H1 (cell line): ENCODE data around the gene CEP120. TPM values are rescaled to one million over a fixed set of nuclear protein-coding genes. Genes with fewer than 3 reads are reported as not detected.

Source experiments
- CTCF ChIA-PET: fragments of 300-600 bp; sonication (Branson Sonifier 250); formaldehyde crosslinking; loops from one replicate; lab custom pipeline; 2021; ENCODE audit not compliant: partially characterized antibody; lab: Charles Lee
- POLR2A ChIA-PET: fragments of 300-600 bp; sonication (Branson Sonifier 250); formaldehyde crosslinking; loops from one replicate; lab custom pipeline; 2021; ENCODE audit warnings: inconsistent platforms; ENCODE audit not compliant: partially characterized antibody; lab: Charles Lee
- DNase-seq, 2 experiments: peaks; one replicate each; pipeline versions ENCODE4 v3.0.0 to v3.0.0-alpha.2; 2010 to 2022; ENCODE audit warnings: low spot score in 2 of 2, low read depth in 1 of 2, mixed read lengths in 1 of 2
- FAIRE-seq: peaks from 2 replicates; lab custom pipeline; 2011; peaks lifted over from hg19 to GRCh38; lab: Jason Lieb, UNC
- H2AFZ ChIP-seq: 2 replicates; pipeline ENCODE4 v1.8.1; 2012; ENCODE audit warnings: low read length, inconsistent platforms
- H2AK5ac ChIP-seq: 2 replicates; pipeline ENCODE4 v1.6.1; 2013; ENCODE audit warnings: low read depth, low read length
- H2BK120ac ChIP-seq: replicated peaks from 2 replicates; pipeline ENCODE3; 2013; ENCODE audit warnings: low read depth, low read length, inconsistent platforms
- H2BK12ac ChIP-seq: 2 replicates; pipeline ENCODE4 v1.6.1; 2013; ENCODE audit warnings: low read depth, low read length
- H2BK15ac ChIP-seq: 2 replicates; pipeline ENCODE4 v1.6.1; 2013; ENCODE audit warnings: low read length
- H2BK20ac ChIP-seq: 2 replicates; pipeline ENCODE4 v1.6.1; 2013; ENCODE audit warnings: low read length
- H2BK5ac ChIP-seq: 2 replicates; pipeline ENCODE4 v1.6.1; 2013; ENCODE audit warnings: low read depth, low read length
- H3K14ac ChIP-seq: 2 replicates; pipeline ENCODE4 v1.6.1; 2013; ENCODE audit warnings: inconsistent platforms; ENCODE audit not compliant: insufficient read length
- H3K18ac ChIP-seq: 2 replicates; pipeline ENCODE4 v1.6.1; 2013; ENCODE audit warnings: low read length; ENCODE audit errors: extremely low read depth
- H3K23ac ChIP-seq: 2 replicates; pipeline ENCODE4 v1.6.1; 2013; ENCODE audit warnings: inconsistent platforms; ENCODE audit not compliant: insufficient read length
- H3K23me2 ChIP-seq: 2 replicates; pipeline ENCODE4 v1.6.1; 2013; ENCODE audit warnings: low read depth, low read length
- H3K27ac ChIP-seq: 2 replicates; pipeline ENCODE4 v1.6.1; 2011; ENCODE audit warnings: low read depth, low read length, inconsistent platforms
- H3K27me3 ChIP-seq, 4 experiments: replicated peaks in 1 of 4; 1 replicate in 1 of 4; 2 replicates in 3 of 4; pipeline versions ENCODE4 v1.6.1 to v1.8.1; 2011 to 2013; ENCODE audit warnings: low read length in 3 of 4, mild to moderate bottlenecking in 3 of 4, inconsistent platforms in 2 of 4, mixed read lengths in 2 of 4, moderate library complexity in 1 of 4; ENCODE audit not compliant: control insufficient read depth in 3 of 4, insufficient read depth in 3 of 4; ENCODE audit errors: extremely low read depth in 1 of 4
- H3K36me3 ChIP-seq, 4 experiments: 2 replicates each; pipeline versions ENCODE4 v1.6.1 to v1.8.1; 2011 to 2013; ENCODE audit warnings: mild to moderate bottlenecking in 4 of 4, low read length in 3 of 4, moderate library complexity in 2 of 4, control low read depth in 1 of 4, inconsistent platforms in 1 of 4; ENCODE audit not compliant: insufficient read depth in 4 of 4, control insufficient read depth in 2 of 4
- H3K4ac ChIP-seq: replicated peaks from 2 replicates; pipeline ENCODE3; 2013; ENCODE audit warnings: low read length, low read depth, mixed read lengths, inconsistent platforms; ENCODE audit not compliant: insufficient read length
- H3K4me1 ChIP-seq, 4 experiments: replicated peaks in 1 of 4; 1 replicate in 1 of 4; 2 replicates in 3 of 4; pipeline versions ENCODE4 v1.6.1 to v1.8.1; 2011 to 2013; ENCODE audit warnings: low read length in 3 of 4, inconsistent platforms in 2 of 4, mixed read lengths in 1 of 4; ENCODE audit not compliant: insufficient read depth in 4 of 4, control insufficient read depth in 3 of 4
- H3K4me2 ChIP-seq, 2 experiments: 2 replicates each; pipeline versions ENCODE4 v1.6.1 to v1.8.1; 2011 to 2013; ENCODE audit warnings: low read depth in 2 of 2, low read length in 2 of 2, control low read depth in 1 of 2, inconsistent platforms in 1 of 2, mild to moderate bottlenecking in 1 of 2; ENCODE audit not compliant: insufficient read depth in 1 of 2
- H3K4me3 ChIP-seq, 4 experiments: fragments of 200-600, 300-600 bp in 1 of 4; sonication (generic), shearing (Covaris generic), sonication (Bioruptor Twin) in 1 of 4; 2 replicates each; pipeline versions ENCODE4 v1.5.1 to v1.8.1; 2011 to 2016; ENCODE audit warnings: low read length in 4 of 4, low read depth in 3 of 4, control low read depth in 2 of 4, inconsistent platforms in 2 of 4, mild to moderate bottlenecking in 2 of 4, mixed read lengths in 1 of 4, moderate library complexity in 1 of 4; ENCODE audit not compliant: insufficient read depth in 2 of 4; ENCODE audit errors: extremely low read depth in 1 of 4
- H3K56ac ChIP-seq: replicated peaks from 2 replicates; pipeline ENCODE3; 2013; ENCODE audit warnings: low read depth, mild to moderate bottlenecking, mixed read lengths, low read length, inconsistent platforms; ENCODE audit not compliant: insufficient read length
- H3K79me1 ChIP-seq: 2 replicates; pipeline ENCODE4 v1.6.1; 2013; ENCODE audit warnings: low read depth, low read length, control low read depth
- H3K79me2 ChIP-seq, 2 experiments: 2 replicates each; pipeline versions ENCODE4 v1.6.1 to v1.8.1; 2012 to 2013; ENCODE audit warnings: low read length in 2 of 2, mild to moderate bottlenecking in 2 of 2, inconsistent platforms in 1 of 2; ENCODE audit not compliant: insufficient read depth in 2 of 2, control insufficient read depth in 1 of 2
- H3K9ac ChIP-seq, 4 experiments: replicated peaks in 1 of 4; 1 replicate in 1 of 4; 2 replicates in 3 of 4; pipeline versions ENCODE4 v1.6.1 to v1.8.1; 2011 to 2013; ENCODE audit warnings: low read depth in 3 of 4, low read length in 3 of 4, control low read depth in 2 of 4, mild to moderate bottlenecking in 2 of 4, moderate library complexity in 2 of 4, inconsistent platforms in 1 of 4; ENCODE audit errors: extremely low read depth in 1 of 4
- H3K9me3 ChIP-seq, 2 experiments: 2 replicates each; pipeline versions ENCODE4 v1.6.1 to v1.8.1; 2012 to 2013; ENCODE audit warnings: mild to moderate bottlenecking in 2 of 2, moderate library complexity in 2 of 2, control low read depth in 1 of 2, inconsistent platforms in 1 of 2, low read depth in 1 of 2, low read length in 1 of 2, mixed read lengths in 1 of 2; ENCODE audit not compliant: insufficient read depth in 2 of 2
- H4K20me1 ChIP-seq, 2 experiments: replicated peaks in 1 of 2; 2 replicates each; pipeline versions ENCODE3 to v1.8.1; 2011 to 2013; ENCODE audit warnings: inconsistent platforms in 2 of 2, low read length in 2 of 2, mild to moderate bottlenecking in 1 of 2; ENCODE audit not compliant: insufficient read depth in 2 of 2, control insufficient read depth in 1 of 2
- H4K5ac ChIP-seq: 2 replicates; pipeline ENCODE4 v1.6.1; 2013; ENCODE audit warnings: low read length, low read depth, mixed read lengths, inconsistent platforms; ENCODE audit not compliant: insufficient read length
- H4K8ac ChIP-seq: 2 replicates; pipeline ENCODE4 v1.8.0; 2013; ENCODE audit warnings: mild to moderate bottlenecking, moderate library complexity, low read length, inconsistent platforms; ENCODE audit not compliant: insufficient read depth; ENCODE audit errors: extremely low read depth
- H4K91ac ChIP-seq: replicated peaks from 2 replicates; pipeline ENCODE3; 2013; ENCODE audit warnings: low read length, mixed read lengths, inconsistent platforms; ENCODE audit not compliant: insufficient read length
- GABPA ChIP-seq: IDR thresholded peaks from 2 replicates; pipeline ENCODE4 v1.6.1; 2011; ENCODE audit warnings: mild to moderate bottlenecking, low read length, moderate library complexity, borderline replicate concordance; ENCODE audit not compliant: insufficient read depth
- RBBP5 ChIP-seq: IDR thresholded peaks from 2 replicates; pipeline ENCODE4 v1.7.1; 2012; ENCODE audit warnings: low read depth, mild to moderate bottlenecking, inconsistent platforms, low read length, moderate library complexity, borderline replicate concordance
- TBP ChIP-seq: IDR thresholded peaks from 2 replicates; pipeline ENCODE4 v1.6.1; 2011; ENCODE audit warnings: low read depth, low read length, improper control_type of control experiment
- TCF12 ChIP-seq: IDR thresholded peaks from 2 replicates; pipeline ENCODE4 v1.6.1; 2011; ENCODE audit warnings: low read depth, mild to moderate bottlenecking, low read length
- TEAD4 ChIP-seq: IDR thresholded peaks from 2 replicates; pipeline ENCODE4 v1.6.1; 2012; ENCODE audit warnings: low read depth, low read length, inconsistent platforms, mixed read lengths
- WGBS, 2 experiments: shearing (Covaris generic) in 1 of 2; methylation state at CpG; one replicate each; pipeline versions ENCODE4 v1.1.6 to v1.1.7; 2013 to 2015; ENCODE audit warnings: low lambda C conversion rate in 2 of 2, mixed read lengths in 2 of 2, inconsistent platforms in 1 of 2, low coverage in 1 of 2, missing lambda C conversion rate in 1 of 2; ENCODE audit not compliant: insufficient replicate concordance in 2 of 2, insufficient coverage in 1 of 2, insufficient read length in 1 of 2; ENCODE audit errors: extremely low coverage in 1 of 2, missing lambda C conversion rate in 1 of 2; 5-methylcytosine and 5-hydroxymethylcytosine counted together
- polyA plus RNA-seq, 7 experiments: library from polyadenylated mRNA; depleted of rRNA in 3 of 7; stranded (reverse) in 5 of 7; unstranded in 2 of 7; fragments of >200 nt in 5 of 7; fragments of 200-250 nt in 2 of 7; gene quantifications; 1 replicate in 5 of 7; 2 replicates in 1 of 7; 4 replicates in 1 of 7; pipeline versions ENCODE4 v1.2.1 to v1.2.3, GENCODE V29; 2011 to 2013; ENCODE audit warnings: missing spikeins in 2 of 7, mixed read lengths in 2 of 7
- total RNA-seq: library from RNA; stranded (reverse); fragmentation: NEBNext Ultra II Directional; extraction: Animal tissue kit (Norgen Biotek cat#: 25700); gene quantifications from 2 replicates; pipeline ENCODE4 v1.2.1, GENCODE V29; 2021

Gene CEP120
- total and polyA plus RNA-seq, 2 of the 8 experiments (the other 6 are each of a cell fraction or from before 2014, with no cell fraction given): 9.3 to 17.9 TPM

DNA sequence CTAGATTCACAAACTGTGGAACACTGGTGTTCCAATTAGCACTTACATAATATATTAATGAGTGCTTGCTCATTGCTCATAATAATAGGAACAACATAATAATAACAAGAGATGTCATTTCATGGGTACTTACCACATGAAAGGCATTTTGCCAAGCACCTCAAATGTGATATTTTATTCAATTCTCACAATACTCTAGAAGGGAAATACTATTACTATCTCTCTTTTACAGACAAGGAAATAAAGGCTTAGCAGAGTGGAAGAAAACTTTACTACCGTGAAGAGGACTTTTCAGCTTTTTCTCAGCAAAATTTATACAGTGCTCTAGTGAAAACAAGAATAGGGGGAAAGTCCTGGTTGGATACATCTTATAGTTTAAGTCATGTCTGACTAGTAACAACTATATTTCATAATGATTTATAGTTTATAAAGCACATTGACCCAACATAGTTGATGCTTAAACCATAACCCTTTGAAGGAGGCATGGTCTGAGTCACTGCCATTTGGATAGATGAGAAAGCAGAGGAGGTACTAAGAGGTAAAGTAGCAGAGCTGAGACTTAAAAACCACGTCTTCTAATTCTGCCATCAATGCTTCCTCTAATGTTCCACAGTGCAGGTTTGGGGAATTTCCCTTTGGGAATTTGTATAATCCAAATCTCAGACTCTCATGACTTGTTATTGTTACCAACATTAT is 124.7 kb downstream of the CEP120 start:
- Histone ChIP-seq H2AFZ (no peak overlapping the region), H3K56ac (no peak overlapping the region), H3K79me2 (no peaks in the 10 kb centered on the region), H3K27ac (no peak overlapping the region), H2BK15ac (no peak overlapping the region), H3K9me3 (no peaks in the 10 kb centered on the region), H3K4ac (no peak overlapping the region), H3K9ac (no peak overlapping the region), H3K79me1 (no peaks in the 10 kb centered on the region), H2AK5ac (no peak overlapping the region), H2BK5ac (no peak overlapping the region), H2BK120ac (no peak overlapping the region), H3K18ac (no peak overlapping the region), H3K4me2 (no peak overlapping the region), H2BK20ac (no peak overlapping the region), H4K91ac (no peak overlapping the region), H4K20me1 (no peaks in the 10 kb centered on the region), H3K23me2 (no peaks in the 10 kb centered on the region), H3K36me3 (no peaks in the 10 kb centered on the region; a peak in 1 of 8 replicates), H3K27me3 (no peaks in the 10 kb centered on the region), H3K14ac (no peak overlapping the region), H3K4me3 (no peak overlapping the region), H4K8ac (no peak overlapping the region), H3K4me1 (peaks cover 0 to 3% (median 1%) of the 10 kb centered on the region in 4 experiments; a peak in 3 of 7 replicates), H2BK12ac (no peak overlapping the region), H4K5ac (no peak overlapping the region), H3K23ac (no peak overlapping the region)
- ChIA-PET CTCF (interaction anchor here (1.2 to 1.8 kb wide), 2 partner anchors 8 to 12 kb away, joined by 4 read pairs; no protein-coding TSS in a partner anchor), POLR2A (no interaction called here)
- FAIRE-seq (no peak), DNase-seq (no peak)
- TF ChIP-seq TBP: no peak
- TF ChIP-seq TCF12: no peak
- TF ChIP-seq RBBP5: no peak
- no peak for TF ChIP-seq GABPA
- no peak for TF ChIP-seq TEAD4
- 93% methylated on average over 2 of the region's 2 CpGs; no CpG with 5 or more reads in 1 of the 2 experiments for WGBS, 2 experiments
